Measurements from ENCODE around the gene TSN. TPM values are rescaled to one million over a fixed set of nuclear protein-coding genes. Genes with fewer than 3 reads are reported as not detected.
A peak's percentile ranks its signal among the peaks of the same experiment; 100 is the strongest.

The TSN gene
- total RNA-seq, 1 experiment from 2014 or later: 70.4 TPM

DNA sequence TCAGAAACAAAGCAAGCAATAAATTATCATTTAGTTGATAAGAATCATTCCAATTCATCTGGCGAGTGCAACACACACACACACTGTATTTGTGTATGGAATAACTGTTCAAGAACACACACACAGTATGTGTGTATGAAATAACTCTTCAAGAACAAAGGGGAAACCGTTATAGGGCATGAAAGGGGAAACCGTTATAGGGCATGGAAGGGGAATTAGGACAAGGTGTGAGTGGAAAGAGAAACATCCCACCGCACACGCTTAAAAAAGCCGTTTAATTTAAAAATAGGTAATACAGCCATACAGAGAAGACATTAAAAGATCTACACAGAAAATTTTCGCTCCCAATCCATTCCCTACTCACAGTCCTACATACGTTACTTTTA, 607 bp upstream of the TSN start:
- H3K9me3 ChIP-seq (ENCODE audit: insufficient read depth, low read depth): no peaks in the 10 kb centered on the region
- H4K20me1 ChIP-seq (ENCODE audit: insufficient read depth): no peaks in the 10 kb centered on the region
- H3K79me2 ChIP-seq (ENCODE audit: low read depth): peaks cover 39% of the 10 kb centered on the region
- DNase-seq: no peak
- H2AFZ ChIP-seq: peak overlapping the region; percentile 95
- H3K4me2 ChIP-seq: peak overlapping the region; percentile 99
- no peak for TF ChIP-seq EZH2 (IDR thresholded peaks at IDR 0.05; ENCODE audit: low read depth)
- TF ChIP-seq, protein P1, sequence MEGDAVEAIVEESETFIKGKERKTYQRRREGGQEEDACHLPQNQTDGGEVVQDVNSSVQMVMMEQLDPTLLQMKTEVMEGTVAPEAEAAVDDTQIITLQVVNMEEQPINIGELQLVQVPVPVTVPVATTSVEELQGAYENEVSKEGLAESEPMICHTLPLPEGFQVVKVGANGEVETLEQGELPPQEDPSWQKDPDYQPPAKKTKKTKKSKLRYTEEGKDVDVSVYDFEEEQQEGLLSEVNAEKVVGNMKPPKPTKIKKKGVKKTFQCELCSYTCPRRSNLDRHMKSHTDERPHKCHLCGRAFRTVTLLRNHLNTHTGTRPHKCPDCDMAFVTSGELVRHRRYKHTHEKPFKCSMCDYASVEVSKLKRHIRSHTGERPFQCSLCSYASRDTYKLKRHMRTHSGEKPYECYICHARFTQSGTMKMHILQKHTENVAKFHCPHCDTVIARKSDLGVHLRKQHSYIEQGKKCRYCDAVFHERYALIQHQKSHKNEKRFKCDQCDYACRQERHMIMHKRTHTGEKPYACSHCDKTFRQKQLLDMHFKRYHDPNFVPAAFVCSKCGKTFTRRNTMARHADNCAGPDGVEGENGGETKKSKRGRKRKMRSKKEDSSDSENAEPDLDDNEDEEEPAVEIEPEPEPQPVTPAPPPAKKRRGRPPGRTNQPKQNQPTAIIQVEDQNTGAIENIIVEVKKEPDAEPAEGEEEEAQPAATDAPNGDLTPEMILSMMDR (conservative IDR thresholded peaks at IDR 0.05): no peak
- no peaks in the 10 kb centered on the region; the same call in 1 of the 2 replicates for H3F3A ChIP-seq (ENCODE audit: insufficient read depth, low read depth)
- no TSS peak for BruUV-seq (replicated peaks)
- peak overlapping the region; percentile 86 for H3K4me3 ChIP-seq
- peaks cover 19% of the 10 kb centered on the region for H3K4me1 ChIP-seq (replicated peaks; ENCODE audit: insufficient read depth)
- peaks cover 14% of the 10 kb centered on the region; the same call in 1 of the 2 replicates for H3K36me3 ChIP-seq (ENCODE audit: low read depth)
- H3K27me3 ChIP-seq (ENCODE audit: insufficient read depth, low read depth): no peaks in the 10 kb centered on the region
- no peaks in the 10 kb centered on the region for H3K9me2 ChIP-seq (ENCODE audit: insufficient read depth)
- ChIA-PET CTCF (no interaction called here), POLR2A (ENCODE audit: unreplicated experiment) (interaction anchor here (0.6 kb wide), 1 partner anchor 18 kb away, joined by 3 read pairs; the partner anchor contains the start of gene NIFK)
- 0 out of 2 replicates have a peak overlapping the region, but pooled peaks have one; percentile 17 for H3K27ac ChIP-seq
- intact Hi-C loops (cut with micrococcal nuclease; ENCODE audit: unreplicated experiment): loop anchor here (1.0 to 2.0 kb wide), 2 partner anchors 18 to 224 kb away; partner anchors contain the start of gene NIFK

DNA sequence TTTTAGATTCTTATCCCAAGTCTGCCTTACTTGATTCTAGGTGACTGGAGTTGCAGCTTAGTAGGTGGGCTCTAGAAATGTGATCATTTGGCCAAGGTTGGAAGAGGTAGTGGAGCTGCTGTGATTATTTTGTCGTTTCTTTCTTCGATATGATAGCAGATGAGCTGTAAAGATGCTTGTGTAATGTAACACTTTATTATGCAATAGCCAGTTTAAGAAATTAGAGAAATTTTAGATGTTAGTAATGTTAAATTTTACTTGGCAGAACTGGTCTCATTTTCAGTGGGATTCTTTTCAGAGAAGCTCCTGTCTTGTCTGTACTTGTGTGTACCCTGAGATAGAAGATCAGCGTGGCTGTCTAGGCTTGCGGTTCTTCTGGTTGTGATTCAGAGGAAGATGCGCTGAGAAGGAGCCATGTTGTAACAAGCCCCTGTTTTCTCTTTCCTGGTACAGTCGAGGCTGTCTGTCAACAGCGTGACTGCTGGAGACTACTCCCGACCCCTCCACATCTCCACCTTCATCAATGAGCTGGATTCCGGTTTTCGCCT, 9.3 kb downstream of the TSN start:
- ChIA-PET CTCF (no interaction called here), POLR2A (ENCODE audit: unreplicated experiment) (interaction anchor here (0.7 kb wide), 1 partner anchor 193 kb away, joined by 4 read pairs; no protein-coding TSS in a partner anchor)
- Histone ChIP-seq H3K9me3 (ENCODE audit: insufficient read depth, low read depth) (no peaks in the 10 kb centered on the region), H3K79me2 (ENCODE audit: low read depth) (no peaks in the 10 kb centered on the region), H3F3A (ENCODE audit: insufficient read depth, low read depth) (0 out of 2 replicates have a peak, but pooled peaks cover 4% of the 10 kb centered on the region), H3K4me2 (no peak overlapping the region), H3K9me2 (ENCODE audit: insufficient read depth) (no peaks in the 10 kb centered on the region), H4K20me1 (ENCODE audit: insufficient read depth) (no peaks in the 10 kb centered on the region; the same call in 1 of the 2 replicates), H3K4me1 (replicated peaks; ENCODE audit: insufficient read depth) (no peaks in the 10 kb centered on the region), H3K4me3 (no peak overlapping the region), H3K27ac (no peak overlapping the region), H3K27me3 (ENCODE audit: insufficient read depth, low read depth) (no peaks in the 10 kb centered on the region), H2AFZ (no peak overlapping the region), H3K36me3 (ENCODE audit: low read depth) (peaks cover 42% of the 10 kb centered on the region)
- BruUV-seq (replicated peaks): no TSS peak
- no peak for DNase-seq
- TF ChIP-seq, protein P1 (conservative IDR thresholded peaks at IDR 0.05): no peak
- TF ChIP-seq EZH2 (IDR thresholded peaks at IDR 0.05; ENCODE audit: low read depth): no peak
- intact Hi-C loops (cut with micrococcal nuclease; ENCODE audit: unreplicated experiment): no loop called here

DNA sequence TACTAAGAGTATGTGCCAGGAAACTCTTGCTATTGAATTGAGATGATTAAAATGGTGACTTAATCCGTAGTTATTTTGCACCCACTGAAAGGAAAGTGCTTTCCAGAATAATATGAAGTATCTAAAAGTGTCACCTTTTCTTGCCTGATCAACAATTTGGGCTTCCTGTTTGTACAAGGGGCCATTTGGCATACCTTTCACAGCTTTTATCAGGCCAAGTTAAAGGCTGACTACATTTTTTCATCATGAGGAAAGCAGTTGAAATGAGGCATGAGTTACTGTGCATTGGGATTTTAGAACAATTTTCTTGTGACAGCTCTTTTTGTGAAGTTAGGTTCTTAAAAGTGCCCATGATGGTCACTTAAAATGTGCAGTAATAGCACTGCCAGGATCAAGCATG, 11.2 kb downstream of the TSN start:
- 0 out of 2 replicates have a peak, but pooled peaks cover 4% of the 10 kb centered on the region for H3F3A ChIP-seq (ENCODE audit: insufficient read depth, low read depth)
- H3K9me2 ChIP-seq (ENCODE audit: insufficient read depth): no peaks in the 10 kb centered on the region
- H2AFZ ChIP-seq: no peak overlapping the region
- H3K4me2 ChIP-seq: no peak overlapping the region
- no TSS peak for BruUV-seq (replicated peaks)
- no peaks in the 10 kb centered on the region for H3K9me3 ChIP-seq (ENCODE audit: insufficient read depth, low read depth)
- H3K36me3 ChIP-seq (ENCODE audit: low read depth): peaks cover 42% of the 10 kb centered on the region
- POLR2A ChIA-PET (ENCODE audit: unreplicated experiment): no interaction called here
- H3K4me3 ChIP-seq: no peak overlapping the region
- TF ChIP-seq EZH2 (IDR thresholded peaks at IDR 0.05; ENCODE audit: low read depth): no peak
- TF ChIP-seq, protein P1 (conservative IDR thresholded peaks at IDR 0.05): no peak
- H3K4me1 ChIP-seq (replicated peaks; ENCODE audit: insufficient read depth): no peaks in the 10 kb centered on the region
- H3K27ac ChIP-seq: no peak overlapping the region
- no peaks in the 10 kb centered on the region; the same call in 1 of the 2 replicates for H4K20me1 ChIP-seq (ENCODE audit: insufficient read depth)
- H3K27me3 ChIP-seq (ENCODE audit: insufficient read depth, low read depth): no peaks in the 10 kb centered on the region
- intact Hi-C loops (cut with micrococcal nuclease; ENCODE audit: unreplicated experiment): no loop called here
- no peak for DNase-seq
- CTCF ChIA-PET: no interaction called here
- no peaks in the 10 kb centered on the region for H3K79me2 ChIP-seq (ENCODE audit: low read depth)

All from PC-9 (cell line).